GM12878 (cell line): ENCODE data around the gene IL1RL1. TPM values are rescaled to one million over a fixed set of nuclear protein-coding genes. Genes with fewer than 3 reads are reported as not detected.

Experiments used
- ASH2L ChIP-seq: fragments of 300-600, 200-600 bp; sonication (generic); IDR thresholded peaks from 2 replicates; pipeline ENCODE4 v1.6.1; 2017; ENCODE audit warnings: low read depth, mild to moderate bottlenecking, borderline replicate concordance
- BCL11A ChIP-seq: IDR thresholded peaks from 2 replicates; pipeline ENCODE4 v1.6.1; 2011; ENCODE audit warnings: low read depth, low read length
- CBFB ChIP-seq: IDR thresholded peaks from 2 replicates; pipeline ENCODE4 v1.6.1; 2016; ENCODE audit warnings: antibody characterized with exemption, low read depth
- CHD2 ChIP-seq: IDR thresholded peaks from 2 replicates; pipeline ENCODE4 v1.6.1; 2011; ENCODE audit warnings: low read depth, low read length, improper control_type of control experiment, borderline replicate concordance
- HCFC1 ChIP-seq: fragments of 150-350 bp; IDR thresholded peaks from 2 replicates; pipeline ENCODE4 v1.6.1; 2014; ENCODE audit warnings: low read length
- HDAC6 ChIP-seq: fragments of 200-600 bp; sonication (generic); IDR thresholded peaks from one replicate; pipeline ENCODE4 v1.8.0; 2017; ENCODE audit warnings: antibody characterized with exemption; ENCODE audit not compliant: unreplicated experiment
- IKZF1 ChIP-seq: fragments of 450-650 bp; conservative IDR thresholded peaks from 2 replicates; pipeline ENCODE4 v1.6.1; 2017; ENCODE audit warnings: antibody characterized with exemption, mild to moderate bottlenecking
- MYB ChIP-seq: fragments of 150-350 bp; IDR thresholded peaks from 2 replicates; pipeline ENCODE4 v1.6.1; 2014; ENCODE audit warnings: mild to moderate bottlenecking, low read depth, low read length, borderline replicate concordance
- POLR2AphosphoS5 ChIP-seq: IDR thresholded peaks from 2 replicates; pipeline ENCODE4 v1.6.1; 2011; ENCODE audit warnings: mild to moderate bottlenecking, low read length, inconsistent platforms
- RFX5 ChIP-seq: IDR thresholded peaks from 2 replicates; pipeline ENCODE4 v1.6.1; 2011; ENCODE audit warnings: low read depth, low read length, improper control_type of control experiment
- SMARCA5 ChIP-seq: fragments of 450-650 bp; IDR thresholded peaks from 2 replicates; pipeline ENCODE4 v1.6.1; 2017; ENCODE audit warnings: mild to moderate bottlenecking
- SP1 ChIP-seq: IDR thresholded peaks from one replicate; pipeline ENCODE4 v1.6.1; 2011; ENCODE audit warnings: low read depth, low read length
- SPI1 ChIP-seq: IDR thresholded peaks from 2 replicates; pipeline ENCODE4 v1.6.1; 2011; ENCODE audit warnings: low read depth, mild to moderate bottlenecking, low read length, moderate library complexity, borderline replicate concordance; ENCODE audit not compliant: insufficient read depth
- TCF7 ChIP-seq: IDR thresholded peaks from 2 replicates; pipeline ENCODE4 v1.6.1; 2014; ENCODE audit warnings: antibody characterized with exemption, borderline replicate concordance
- polyA plus RNA-seq, 11 experiments: library from polyadenylated mRNA; depleted of rRNA in 4 of 11; unstranded in 6 of 11; stranded (reverse) in 5 of 11; fragments of >200 nt; fragmentation: Nextera tagmentation in 4 of 11; fragmentation: Illumina TruSeq in 1 of 11; extraction: Ambion mirVana in 4 of 11; extraction: Trizol in 1 of 11; gene quantifications; 1 replicate in 1 of 11; 2 replicates in 10 of 11; pipeline versions ENCODE4 v1.2.1 to v1.2.3, GENCODE V29; 2011 to 2016; ENCODE audit warnings: inconsistent platforms in 2 of 11, missing spikeins in 2 of 11, low read depth in 1 of 11
- total RNA-seq, 4 experiments: library from RNA; depleted of rRNA in 3 of 4; stranded (reverse); fragments of >200 nt in 3 of 4; fragmentation: Illumina TruSeq in 1 of 4; extraction: Trizol in 1 of 4; gene quantifications; 2 replicates each; pipeline versions ENCODE4 v1.2.1 to v1.2.3, GENCODE V29; 2013 to 2021
- TF ChIP-seq, protein P1 (sequence below): IDR thresholded peaks from 2 replicates; pipeline ENCODE4 v1.6.1; 2012; ENCODE audit warnings: mild to moderate bottlenecking, low read depth, low read length
- TF ChIP-seq, protein P2 (sequence below): fragments of 450-650 bp; conservative IDR thresholded peaks from 2 replicates; pipeline ENCODE4 v1.6.1; 2017; ENCODE audit warnings: mild to moderate bottlenecking, moderate library complexity
- TF ChIP-seq, protein P3 (sequence below): IDR thresholded peaks from 2 replicates; pipeline ENCODE4 v1.6.1; 2011; ENCODE audit warnings: borderline replicate concordance, low read depth, mild to moderate bottlenecking, moderate library complexity, mixed read lengths, low read length; ENCODE audit not compliant: insufficient read depth; ENCODE audit errors: extremely low read length
- TF ChIP-seq, protein P4 (sequence below): IDR thresholded peaks from 2 replicates; pipeline ENCODE4 v1.6.1; 2011; ENCODE audit warnings: low read depth, mild to moderate bottlenecking, low read length, moderate library complexity, borderline replicate concordance; ENCODE audit errors: extremely low read depth

Gene IL1RL1
- total and polyA plus RNA-seq, 10 of the 15 experiments (the other 5 are each of a cell fraction or from before 2014, with no cell fraction given) = 0.08 to 0.18 TPM; not detected in 8

DNA sequence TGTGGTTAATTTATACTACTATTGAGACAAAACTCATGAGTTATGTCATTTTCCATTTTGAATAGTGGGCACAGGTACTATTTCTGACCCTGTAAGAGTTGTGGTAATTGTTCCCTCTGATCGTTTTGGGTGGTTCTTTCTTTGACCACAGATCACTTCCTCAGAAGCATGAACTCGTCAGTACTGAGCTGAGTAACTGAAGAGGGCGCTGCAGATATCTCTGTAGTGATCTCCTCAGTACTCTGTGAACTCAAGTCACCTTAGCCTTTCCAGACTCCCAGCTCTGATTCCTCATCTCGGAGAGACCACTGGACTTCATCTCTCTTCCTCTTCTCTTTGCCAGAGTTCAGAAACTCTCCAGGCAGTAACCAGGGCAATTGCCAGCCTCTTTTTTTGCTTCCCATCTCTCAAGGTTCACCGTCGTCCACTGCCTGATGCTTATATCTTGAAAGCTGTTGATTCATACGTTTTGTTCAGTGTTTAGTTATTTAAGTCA is 9.4 kb upstream of the IL1RL1 start (continued):
- TF ChIP-seq, protein P1, sequence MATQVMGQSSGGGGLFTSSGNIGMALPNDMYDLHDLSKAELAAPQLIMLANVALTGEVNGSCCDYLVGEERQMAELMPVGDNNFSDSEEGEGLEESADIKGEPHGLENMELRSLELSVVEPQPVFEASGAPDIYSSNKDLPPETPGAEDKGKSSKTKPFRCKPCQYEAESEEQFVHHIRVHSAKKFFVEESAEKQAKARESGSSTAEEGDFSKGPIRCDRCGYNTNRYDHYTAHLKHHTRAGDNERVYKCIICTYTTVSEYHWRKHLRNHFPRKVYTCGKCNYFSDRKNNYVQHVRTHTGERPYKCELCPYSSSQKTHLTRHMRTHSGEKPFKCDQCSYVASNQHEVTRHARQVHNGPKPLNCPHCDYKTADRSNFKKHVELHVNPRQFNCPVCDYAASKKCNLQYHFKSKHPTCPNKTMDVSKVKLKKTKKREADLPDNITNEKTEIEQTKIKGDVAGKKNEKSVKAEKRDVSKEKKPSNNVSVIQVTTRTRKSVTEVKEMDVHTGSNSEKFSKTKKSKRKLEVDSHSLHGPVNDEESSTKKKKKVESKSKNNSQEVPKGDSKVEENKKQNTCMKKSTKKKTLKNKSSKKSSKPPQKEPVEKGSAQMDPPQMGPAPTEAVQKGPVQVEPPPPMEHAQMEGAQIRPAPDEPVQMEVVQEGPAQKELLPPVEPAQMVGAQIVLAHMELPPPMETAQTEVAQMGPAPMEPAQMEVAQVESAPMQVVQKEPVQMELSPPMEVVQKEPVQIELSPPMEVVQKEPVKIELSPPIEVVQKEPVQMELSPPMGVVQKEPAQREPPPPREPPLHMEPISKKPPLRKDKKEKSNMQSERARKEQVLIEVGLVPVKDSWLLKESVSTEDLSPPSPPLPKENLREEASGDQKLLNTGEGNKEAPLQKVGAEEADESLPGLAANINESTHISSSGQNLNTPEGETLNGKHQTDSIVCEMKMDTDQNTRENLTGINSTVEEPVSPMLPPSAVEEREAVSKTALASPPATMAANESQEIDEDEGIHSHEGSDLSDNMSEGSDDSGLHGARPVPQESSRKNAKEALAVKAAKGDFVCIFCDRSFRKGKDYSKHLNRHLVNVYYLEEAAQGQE = no peak
- TF ChIP-seq IKZF1 = peak; percentile 65; the same call in 1 of the 2 replicates
- no peak for TF ChIP-seq SP1
- TF ChIP-seq CHD2 = no peak
- 0 out of 2 replicates have a peak, but pooled peaks have one; percentile 18 for TF ChIP-seq TCF7
- no peak for TF ChIP-seq HCFC1
- TF ChIP-seq SMARCA5 = no peak; the same call in 1 of the 2 replicates
- TF ChIP-seq, protein P2, sequence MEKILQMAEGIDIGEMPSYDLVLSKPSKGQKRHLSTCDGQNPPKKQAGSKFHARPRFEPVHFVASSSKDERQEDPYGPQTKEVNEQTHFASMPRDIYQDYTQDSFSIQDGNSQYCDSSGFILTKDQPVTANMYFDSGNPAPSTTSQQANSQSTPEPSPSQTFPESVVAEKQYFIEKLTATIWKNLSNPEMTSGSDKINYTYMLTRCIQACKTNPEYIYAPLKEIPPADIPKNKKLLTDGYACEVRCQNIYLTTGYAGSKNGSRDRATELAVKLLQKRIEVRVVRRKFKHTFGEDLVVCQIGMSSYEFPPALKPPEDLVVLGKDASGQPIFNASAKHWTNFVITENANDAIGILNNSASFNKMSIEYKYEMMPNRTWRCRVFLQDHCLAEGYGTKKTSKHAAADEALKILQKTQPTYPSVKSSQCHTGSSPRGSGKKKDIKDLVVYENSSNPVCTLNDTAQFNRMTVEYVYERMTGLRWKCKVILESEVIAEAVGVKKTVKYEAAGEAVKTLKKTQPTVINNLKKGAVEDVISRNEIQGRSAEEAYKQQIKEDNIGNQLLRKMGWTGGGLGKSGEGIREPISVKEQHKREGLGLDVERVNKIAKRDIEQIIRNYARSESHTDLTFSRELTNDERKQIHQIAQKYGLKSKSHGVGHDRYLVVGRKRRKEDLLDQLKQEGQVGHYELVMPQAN = no peak
- TF ChIP-seq, protein P3, sequence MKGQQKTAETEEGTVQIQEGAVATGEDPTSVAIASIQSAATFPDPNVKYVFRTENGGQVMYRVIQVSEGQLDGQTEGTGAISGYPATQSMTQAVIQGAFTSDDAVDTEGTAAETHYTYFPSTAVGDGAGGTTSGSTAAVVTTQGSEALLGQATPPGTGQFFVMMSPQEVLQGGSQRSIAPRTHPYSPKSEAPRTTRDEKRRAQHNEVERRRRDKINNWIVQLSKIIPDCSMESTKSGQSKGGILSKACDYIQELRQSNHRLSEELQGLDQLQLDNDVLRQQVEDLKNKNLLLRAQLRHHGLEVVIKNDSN = no peak
- TF ChIP-seq, protein P4, sequence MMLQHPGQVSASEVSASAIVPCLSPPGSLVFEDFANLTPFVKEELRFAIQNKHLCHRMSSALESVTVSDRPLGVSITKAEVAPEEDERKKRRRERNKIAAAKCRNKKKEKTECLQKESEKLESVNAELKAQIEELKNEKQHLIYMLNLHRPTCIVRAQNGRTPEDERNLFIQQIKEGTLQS = no peak
- no peak for TF ChIP-seq ASH2L
- no peak for TF ChIP-seq POLR2AphosphoS5
- no peak for TF ChIP-seq RFX5
- TF ChIP-seq CBFB = peak; percentile 46; the same call in 1 of the 2 replicates
- TF ChIP-seq HDAC6 = no peak
- peak; percentile 85; the same call in 1 of the 2 replicates for TF ChIP-seq SPI1
- TF ChIP-seq MYB = no peak
- TF ChIP-seq BCL11A = no peak; the same call in 1 of the 2 replicates
